Motor neuron (in vitro differentiated cells): ENCODE results near the gene TCEANC2. TPM values are rescaled to one million over a fixed set of nuclear protein-coding genes. Genes with fewer than 3 reads are reported as not detected.

Source experiments
- ATAC-seq, 8 experiments: fragments of 200-7000 bp; cut with Tn5 transposase; replicated peaks in 6 of 8; 2 replicates each; pipeline ENCODE4 v1.8.0; 2021; ENCODE audit warnings: mild to moderate bottlenecking in 8 of 8, moderate library complexity in 8 of 8
- H3K27ac ChIP-seq, 2 donors: fragments of 250-450 bp; sonication (Bioruptor Pico); 2 replicates each; pipeline ENCODE4 v1.9.0; 2021; ENCODE audit warnings: antibody characterized with exemption in 2 of 2, mild to moderate bottlenecking in 2 of 2, moderate library complexity in 1 of 2
- H3K4me1 ChIP-seq, 2 donors: fragments of 250-450 bp; sonication (Bioruptor Pico); replicated peaks in 1 of 2; 2 replicates each; pipeline ENCODE4 v1.6.1; 2021; ENCODE audit warnings: antibody characterized with exemption in 2 of 2, mild to moderate bottlenecking in 2 of 2, moderate library complexity in 1 of 2
- H3K4me3 ChIP-seq, 5 donors: fragments of 250-450 bp; sonication (Bioruptor Pico); 2 replicates each; pipeline ENCODE4 v1.9.0; 2021; ENCODE audit warnings: antibody characterized with exemption in 5 of 5, mild to moderate bottlenecking in 5 of 5, moderate library complexity in 4 of 5
- WGBS, 10 experiments: fragments of 450-650 bp; shearing (Covaris generic); methylation state at CpG; one replicate each; pipeline ENCODE4 v1.0.0; 2022; 5-methylcytosine and 5-hydroxymethylcytosine counted together
- in situ Hi-C, 9 experiments: fragments of 400-800 bp; cut with MboI; loops; one replicate each; pipeline ENCODE4 v1.15.0; 2021; ENCODE audit warnings: low sequenced_read_pairs in 9 of 9, low pct_unique_long_range_greater_than_20kb in 2 of 9; ENCODE audit not compliant: unreplicated experiment in 9 of 9
- total RNA-seq, 8 experiments: library from RNA; unstranded; fragments of 300-600 nt; gene quantifications; 2 replicates each; pipeline versions ENCODE4 v1.2.3 to v1.2.4, GENCODE V29; 2022

TCEANC2 gene
- total RNA-seq, 8 experiments from 2014 or later = 3.0 to 10.1 (median 7.4) TPM

DNA sequence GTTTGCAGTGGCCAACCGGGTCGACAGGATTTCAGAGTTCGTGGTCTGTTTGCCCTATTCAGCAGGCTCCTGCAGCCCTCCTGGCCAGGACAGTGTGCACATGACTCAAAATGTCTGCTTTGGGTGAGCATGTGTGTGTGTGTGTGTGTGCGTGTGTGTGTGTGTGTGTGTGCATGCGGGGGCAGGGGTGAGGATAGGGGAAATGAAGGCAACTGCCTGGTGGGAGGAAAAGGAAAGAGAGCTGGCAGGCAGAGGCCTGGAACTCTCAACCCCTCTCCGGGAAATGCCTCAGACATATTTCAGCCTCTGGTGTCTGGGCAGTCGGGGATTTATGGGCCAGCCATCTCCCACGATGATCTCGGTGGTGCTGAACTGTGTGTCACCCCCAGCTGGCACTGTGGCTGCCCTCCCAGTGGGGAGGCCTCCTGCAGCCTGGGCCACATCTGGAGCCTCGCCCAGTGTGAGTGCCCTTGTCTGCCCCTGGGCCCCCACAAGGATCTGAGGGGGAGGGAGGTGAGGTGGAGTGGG lies 84.2 kb downstream of the TCEANC2 start:
- WGBS, 10 experiments = 28 to 50% (median 50%) methylated on average over 1 to 5 of the region's 10 CpGs; no CpG with 5 or more reads in 7 of the 10 experiments
- Histone ChIP-seq H3K27ac (peak overlapping the region; percentile 29 to 39), H3K4me1 (peaks cover 35 to 37% of the 10 kb centered on the region in 2 donors), H3K4me3 (no peak overlapping the region)
- in situ Hi-C loops = no loop called here
- ATAC-seq = peak in 5 of 8 experiments; percentile 78 to 91 (median 83)

DNA sequence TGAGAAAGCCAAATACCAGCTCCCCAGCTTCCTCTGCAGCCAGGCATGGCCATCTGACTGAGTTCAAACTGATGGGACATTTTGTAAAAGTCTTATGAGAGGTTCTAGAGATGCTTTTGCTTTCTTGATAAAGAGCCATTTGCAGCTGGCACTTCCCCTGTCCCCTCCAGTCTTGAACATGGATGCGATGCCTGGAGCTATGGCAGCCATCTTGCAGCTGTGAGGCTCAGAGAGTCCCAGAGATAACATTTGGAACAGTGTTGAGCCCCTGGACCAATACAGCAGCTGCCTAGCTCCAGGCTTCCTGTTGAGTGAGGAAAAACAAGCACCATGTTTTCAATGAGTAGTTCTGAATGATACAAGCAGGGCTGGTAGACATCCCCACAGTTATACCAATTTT lies 85.6 kb downstream of the TCEANC2 start:
- H3K4me1 ChIP-seq = peaks cover 35 to 37% of the 10 kb centered on the region in 2 donors
- in situ Hi-C loops = no loop called here
- no peak overlapping the region for H3K27ac ChIP-seq
- ATAC-seq = no peak
- WGBS, 10 experiments = 83 to 100% (median 94%) methylated on average over 1 of the region's 1 CpG; no CpG with 5 or more reads in 4 of the 10 experiments
- no peak overlapping the region for H3K4me3 ChIP-seq

DNA sequence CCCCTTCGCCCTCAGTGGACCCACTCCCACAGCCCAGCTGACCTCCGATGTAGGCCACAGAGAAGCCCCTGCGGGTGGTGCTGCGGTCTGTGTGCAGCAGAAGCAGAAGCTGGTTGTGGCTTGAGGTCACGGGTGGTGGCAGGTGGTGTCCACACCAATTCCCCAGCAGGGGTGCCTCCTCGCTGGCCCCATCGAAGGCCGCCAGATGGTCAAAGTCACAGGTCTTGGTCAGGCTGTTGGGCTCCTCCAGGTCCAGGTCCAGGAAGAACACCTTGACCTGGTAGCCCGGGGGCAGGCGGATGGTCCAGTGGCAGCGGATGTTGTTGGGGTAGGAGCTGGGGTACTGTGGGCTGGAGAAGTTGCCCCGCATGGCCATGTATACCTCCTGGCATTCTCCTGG lies 86.3 kb downstream of the TCEANC2 start:
- no peak overlapping the region for H3K27ac ChIP-seq
- in situ Hi-C loops = no loop called here
- H3K4me1 ChIP-seq = peaks cover 35 to 36% of the 10 kb centered on the region in 2 donors
- whole genome bisulfite sequencing, 10 experiments = 80 to 100% (median 98%) methylated on average over 2 to 8 of the region's 12 CpGs; no CpG with 5 or more reads in 4 of the 10 experiments
- ATAC-seq = no peak
- H3K4me3 ChIP-seq = no peak overlapping the region

DNA sequence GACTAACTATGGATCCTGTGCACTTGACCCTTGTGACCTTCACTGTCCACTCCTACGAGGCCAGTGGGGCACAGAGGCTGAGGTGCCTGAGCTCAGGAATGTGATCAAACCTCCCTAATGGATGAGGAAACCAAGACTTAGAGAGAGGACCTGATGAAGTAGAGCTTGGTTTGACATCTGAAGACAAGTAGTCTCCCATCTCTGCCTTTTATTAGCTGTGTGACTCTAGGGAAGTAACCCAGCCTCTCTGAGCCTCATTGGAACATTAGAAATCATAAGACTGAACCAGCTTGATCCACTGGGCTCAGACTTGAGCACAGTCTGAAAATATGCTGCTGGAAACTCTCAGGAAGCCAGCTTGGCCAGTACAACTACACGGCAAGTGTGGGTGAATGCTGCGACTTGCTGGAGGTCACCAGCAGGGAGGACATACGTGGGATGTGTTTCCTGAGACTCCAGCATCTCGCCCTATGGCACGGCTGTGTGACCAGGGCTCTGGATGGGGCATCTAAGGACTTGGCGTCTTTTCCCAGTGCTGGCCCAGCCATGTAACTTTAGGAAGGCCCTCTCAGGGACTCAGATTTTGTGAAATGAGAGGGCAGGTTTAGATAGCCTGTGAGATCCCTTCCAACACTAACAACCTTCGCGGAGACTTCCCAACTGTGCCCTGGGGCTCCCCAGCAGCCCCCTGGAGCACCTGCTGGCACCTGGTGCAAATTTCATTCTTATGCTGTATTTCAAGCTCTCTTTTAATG lies 88.9 kb downstream of the TCEANC2 start:
- WGBS, 10 experiments = 40 to 100% (median 80%) methylated on average over 1 to 9 of the region's 9 CpGs; no CpG with 5 or more reads in 3 of the 10 experiments
- in situ Hi-C loops = no loop called here
- no peak for ATAC-seq

DNA sequence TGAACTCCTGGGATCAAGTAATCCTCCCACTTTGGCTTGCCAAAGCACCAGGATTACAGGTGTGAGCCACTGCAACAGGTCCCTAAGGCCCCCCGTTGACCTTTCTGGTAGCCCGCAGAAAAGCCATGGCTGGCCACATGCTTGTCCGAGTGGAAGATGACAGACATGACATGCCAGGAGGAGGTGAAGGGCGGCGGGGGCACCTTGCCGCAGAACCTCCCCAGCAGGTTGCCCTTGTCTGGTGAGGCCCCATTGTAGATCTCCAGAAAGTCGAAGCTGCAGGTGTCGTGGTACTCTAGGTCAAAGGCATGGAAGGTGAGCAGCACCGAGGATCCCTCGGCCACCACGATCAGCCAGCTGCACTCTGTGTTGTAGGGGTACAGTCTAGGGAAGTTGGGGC lies 91.0 kb downstream of the TCEANC2 start:
- Histone ChIP-seq H3K4me1 (no peaks in the 10 kb centered on the region), H3K4me3 (no peak overlapping the region), H3K27ac (no peak overlapping the region)
- ATAC-seq = no peak
- WGBS, 10 experiments = 43 to 100% (median 86%) methylated on average over 1 to 11 of the region's 11 CpGs; no CpG with 5 or more reads in 3 of the 10 experiments
- in situ Hi-C loops = no loop called here

More for the DNA sequence above, 88.9 kb downstream of the TCEANC2 start:
- Histone ChIP-seq H3K27ac (no peak overlapping the region), H3K4me3 (no peak overlapping the region), H3K4me1 (peaks cover 9 to 10% of the 10 kb centered on the region in 2 donors)

DNA sequence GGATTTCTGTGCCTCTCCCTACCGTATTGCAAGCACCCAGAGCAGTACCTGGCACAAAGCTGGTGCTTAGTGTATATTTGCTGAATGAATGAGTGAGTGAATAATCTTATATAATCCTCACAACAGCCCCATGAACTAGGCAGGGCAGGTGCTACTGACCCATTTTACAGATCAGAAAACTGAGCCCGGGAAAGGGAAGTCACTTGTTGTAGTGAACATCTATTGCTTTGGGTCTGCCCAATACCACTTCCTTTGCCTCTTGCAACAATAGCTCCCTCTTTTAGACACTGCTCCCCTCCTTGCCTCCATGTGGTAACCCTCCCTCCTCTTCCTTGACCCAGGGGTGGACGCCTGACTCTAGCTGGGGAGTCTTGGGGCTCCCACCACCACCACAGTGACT lies 96.3 kb downstream of the TCEANC2 start:
- H3K4me1 ChIP-seq = peaks cover 0 to 6% of the 10 kb centered on the region in 2 donors
- in situ Hi-C loops = no loop called here
- no peak overlapping the region for H3K4me3 ChIP-seq
- H3K27ac ChIP-seq = no peak overlapping the region
- no peak for ATAC-seq
- WGBS, 10 experiments = 87 to 100% (median 100%) methylated on average over 1 to 3 of the region's 3 CpGs; no CpG with 5 or more reads in 1 of the 10 experiments

DNA sequence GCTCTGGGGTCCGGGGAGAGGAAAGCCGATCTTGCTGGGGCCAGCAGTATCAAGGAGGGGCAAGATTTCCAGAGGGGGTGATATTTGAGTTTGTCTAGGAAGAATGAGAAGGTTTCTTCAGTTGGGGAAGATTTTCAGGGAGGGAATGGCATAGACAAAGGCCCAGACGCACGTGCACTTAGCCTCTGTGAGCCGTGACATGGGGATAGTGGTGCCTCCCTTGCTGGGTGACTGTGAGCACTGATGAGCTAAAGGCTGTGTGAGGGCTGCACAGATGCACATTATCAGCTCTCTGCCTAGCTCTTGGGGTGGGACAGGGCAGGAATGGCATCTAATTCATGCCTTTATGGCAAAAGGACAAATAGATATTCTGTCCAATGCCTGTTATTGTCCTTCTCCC lies 97.6 kb downstream of the TCEANC2 start:
- peak in 1 of 8 experiments; percentile 16 for ATAC-seq
- Histone ChIP-seq H3K4me1 (peaks cover 0 to 6% of the 10 kb centered on the region in 2 donors), H3K4me3 (no peak overlapping the region), H3K27ac (no peak overlapping the region)
- in situ Hi-C loops = no loop called here
- WGBS, 10 experiments = 71 to 100% (median 80%) methylated on average over 1 to 5 of the region's 5 CpGs; no CpG with 5 or more reads in 5 of the 10 experiments

DNA sequence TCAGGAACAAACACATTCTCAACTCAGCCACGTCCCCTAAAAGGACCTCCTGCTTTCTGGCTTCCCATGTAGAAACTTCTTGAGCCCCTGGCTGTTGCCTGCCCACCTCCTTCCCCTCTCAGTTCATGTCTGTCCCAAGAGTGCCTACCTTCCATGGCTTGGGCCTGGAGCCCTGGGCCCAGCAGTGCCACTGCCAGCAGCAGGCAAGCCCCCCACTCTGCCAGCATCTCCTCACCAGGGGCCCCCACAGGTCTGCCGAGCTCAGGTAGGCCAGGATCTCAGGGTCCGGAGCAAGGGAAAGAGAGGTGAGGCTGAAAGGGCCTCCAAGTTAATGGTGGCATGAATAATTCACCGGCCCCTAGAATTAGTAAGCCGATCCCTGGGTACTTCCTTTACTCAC lies 99.3 kb downstream of the TCEANC2 start, which contains the start of gene CDCP2:
TSS of gene CDCP2 (minus strand) at position 305 of the 400 bp plus-strand sequence. CDS start at position 227, 78 bp downstream.
- WGBS, 10 experiments = 81 to 100% (median 93%) methylated on average over 1 to 5 of the region's 5 CpGs; no CpG with 5 or more reads in 4 of the 10 experiments
- peaks cover 0 to 6% of the 10 kb centered on the region in 2 donors for H3K4me1 ChIP-seq

DNA sequence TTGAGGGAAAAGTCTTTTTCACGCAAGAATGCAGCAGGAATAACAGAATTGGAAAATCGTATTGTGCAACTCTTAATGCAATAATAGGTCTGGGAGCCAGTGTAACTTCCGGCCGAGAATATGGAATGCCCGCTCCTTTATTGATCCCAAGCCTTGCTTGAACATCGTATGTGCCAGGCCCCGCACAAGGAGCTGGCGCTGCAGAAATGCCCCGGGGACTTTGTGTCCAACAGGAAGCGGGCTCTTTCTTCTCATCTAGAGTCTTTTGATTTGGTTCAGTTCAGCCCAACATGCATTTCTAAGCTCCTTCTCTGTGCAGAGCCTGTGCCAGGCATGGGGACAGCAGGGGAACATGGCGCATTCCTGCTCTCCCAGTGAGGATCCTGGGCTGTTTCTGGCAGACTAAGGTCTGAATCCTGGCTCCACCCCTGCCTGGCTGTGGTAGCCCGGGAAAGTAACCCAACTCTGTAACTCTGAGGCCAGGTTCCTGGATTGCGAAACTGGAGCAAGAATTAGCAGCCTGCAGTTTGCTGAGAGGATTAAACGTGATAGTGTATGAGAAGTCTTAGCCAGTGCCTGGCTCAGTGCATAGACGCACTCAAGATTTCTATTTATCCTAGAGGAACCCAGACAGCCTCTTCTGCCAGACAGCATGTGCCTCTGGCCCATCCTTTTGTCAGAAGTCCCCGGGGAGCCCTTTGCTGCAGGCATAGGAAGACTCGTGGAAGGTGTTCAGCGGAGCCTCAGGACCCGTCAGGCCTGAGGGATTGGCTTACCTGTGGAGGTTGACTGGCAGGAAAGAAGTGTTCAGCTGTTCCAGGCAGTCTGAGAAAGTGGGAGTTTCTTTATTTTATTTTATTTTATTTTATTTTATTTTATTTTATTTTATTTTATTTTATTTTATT lies 100.4 kb downstream of the TCEANC2 start:
- 0 to 87% (median 68%) methylated on average over 1 to 17 of the region's 19 CpGs; no CpG with 5 or more reads in 2 of the 10 experiments for WGBS, 10 experiments
- H3K4me1 ChIP-seq = peaks cover 0 to 6% of the 10 kb centered on the region in 2 donors

More for the DNA sequence above, 99.3 kb downstream of the TCEANC2 start, which contains the start of gene CDCP2:
- H3K27ac ChIP-seq = no peak within 1 kb of the TSS
- ATAC-seq = no peak
- H3K4me3 ChIP-seq = no peak within 1 kb of the TSS
- in situ Hi-C loops = no loop called here

More for the DNA sequence above, 100.4 kb downstream of the TCEANC2 start:
- Histone ChIP-seq H3K27ac (no peak overlapping the region), H3K4me3 (no peak overlapping the region)
- peak; percentile 38 to 94 (median 58) for ATAC-seq
- in situ Hi-C loops = no loop called here

Other genes starting within 250 kb of the TCEANC2 start
- gene NDC1, start 215.3 kb upstream of the TCEANC2 start, total RNA-seq = 10 to 100 TPM; 10.5 to 36.4 (median 16.6) TPM
- 10 to 100 TPM; 18.4 to 41.4 (median 34.6) TPM for gene YIPF1, start 163.8 kb upstream of the TCEANC2 start, total RNA-seq
- 1 to 10 TPM in 1 of 8 experiments, under 1 TPM in 7; 0.15 to 1.2 (median 0.35) TPM for gene DIO1, start 159.4 kb upstream of the TCEANC2 start, total RNA-seq
- gene IFT25, start 107.9 kb upstream of the TCEANC2 start, total RNA-seq = 10 to 100 TPM; 27.9 to 57.3 (median 40.6) TPM
- gene LRRC42, start 107.3 kb upstream of the TCEANC2 start, total RNA-seq = 10 to 100 TPM; 18.0 to 39.8 (median 25.1) TPM
- under 1 TPM in 4 of 8 experiments, not detected in 4; 0.14 to 0.43 (median 0.17) TPM for gene LDLRAD1, start 35.4 kb upstream of the TCEANC2 start, total RNA-seq
- 100 to 1,000 TPM; 114 to 406 (median 146) TPM for gene TMEM59, start 404 bp upstream of the TCEANC2 start, total RNA-seq
- gene CDCP2, start 99.4 kb downstream of the TCEANC2 start, total RNA-seq = under 1 TPM in 4 of 8 experiments, not detected in 4; 0.09 to 0.21 (median 0.15) TPM
- 1 to 10 TPM; 4.6 to 9.8 (median 5.9) TPM for gene CYB5RL, start 146.4 kb downstream of the TCEANC2 start, total RNA-seq
- gene MRPL37, start 146.6 kb downstream of the TCEANC2 start, total RNA-seq = 100 to 1,000 TPM in 1 of 8 experiments, 10 to 100 TPM in 7; 49.7 to 101 (median 78.5) TPM